Stomach (tissue), 9 donors: ENCODE results near the gene DKKL1. TPM values are rescaled to one million over a fixed set of nuclear protein-coding genes. Genes with fewer than 3 reads are reported as not detected.

Source experiments
- DNase-seq, 2 donors: peaks; one replicate each; pipeline versions ENCODE4 v3.0.0 to v3.0.0-alpha.2; 2013 to 2019
- H3K27ac ChIP-seq, 5 donors: fragments of 200-600 bp in 4 of 5; sonication (generic) in 4 of 5; one replicate each; pipeline ENCODE4 v1.5.1; 2013 to 2019; ENCODE audit warnings: mild to moderate bottlenecking in 1 of 5, moderate library complexity in 1 of 5
- H3K27me3 ChIP-seq, 3 donors: fragments of 200-600 bp; sonication (generic); one replicate each; pipeline ENCODE4 v1.5.1; 2017 to 2019; ENCODE audit warnings: mixed run types in 1 of 3
- H3K36me3 ChIP-seq, 4 donors: fragments of 200-600 bp; sonication (generic); 1 replicate in 3 of 4; 2 replicates in 1 of 4; pipeline ENCODE4 v1.5.1; 2016 to 2019
- H3K4me1 ChIP-seq, 4 donors: fragments of 200-600 bp; sonication (generic); one replicate each; pipeline ENCODE4 v1.5.1; 2016 to 2019
- H3K4me3 ChIP-seq, 4 donors: fragments of 200-600 bp; sonication (generic) in 3 of 4; one replicate each; pipeline ENCODE4 v1.5.1; 2016 to 2019; ENCODE audit warnings: mild to moderate bottlenecking in 1 of 4
- H3K9me3 ChIP-seq, 4 donors: fragments of 200-600 bp; sonication (generic); one replicate each; pipeline ENCODE4 v1.5.1; 2016 to 2019
- EP300 ChIP-seq: sonication (generic); formaldehyde crosslinking; IDR thresholded peaks from one replicate; pipeline ENCODE4 v1.6.1; 2017; ENCODE audit warnings: antibody characterized with exemption
- POLR2A ChIP-seq, 4 donors: fragments of 450-650 bp; IDR thresholded peaks; one replicate each; pipeline ENCODE4 v1.6.1; 2016; ENCODE audit warnings: antibody characterized with exemption in 4 of 4, control low read depth in 2 of 4, mild to moderate bottlenecking in 1 of 4, moderate library complexity in 1 of 4
- POLR2AphosphoS5 ChIP-seq, 3 donors: sonication (generic); formaldehyde crosslinking; IDR thresholded peaks; one replicate each; pipeline ENCODE4 v1.6.1; 2016; ENCODE audit warnings: antibody characterized with exemption in 3 of 3
- WGBS, 5 donors: extraction: QIAGEN DNeasy Blood & Tissue Kit in 3 of 5; methylation state at CpG; one replicate each; pipeline versions ENCODE4 v1.1.5 to v1.1.7; 2013 to 2018; 5-methylcytosine and 5-hydroxymethylcytosine counted together
- intact Hi-C: fragments of 100-400 bp; cut with DNase I; formaldehyde crosslinking; loops from one replicate; pipeline ENCODE4 v1.15.1; 2023; ENCODE audit warnings: low total_unique reads
- polyA plus RNA-seq, 3 donors: library from polyadenylated mRNA; stranded (reverse); fragments of 200-250 nt; gene quantifications; one replicate each; pipeline ENCODE4 v1.2.3, GENCODE V29; 2013
- total RNA-seq, 5 donors: library from RNA; depleted of rRNA; stranded (reverse); fragments of >200 nt; gene quantifications; one replicate each; pipeline versions ENCODE4 v1.1.0 to v1.2.3, GENCODE V29; 2014 to 2016
- TF ChIP-seq, protein P1 (sequence below), 7 experiments: fragments of 450-650 bp in 4 of 7; fragments of 200-600 bp in 3 of 7; sonication (generic) in 3 of 7; IDR thresholded peaks; one replicate each; pipeline ENCODE4 v1.5.1; 2016 to 2019; ENCODE audit warnings: antibody characterized with exemption in 7 of 7, control low read depth in 2 of 7, mild to moderate bottlenecking in 1 of 7
- donor health status: healthy with polysubstance abuse.
- donor health status: Bipolar disorder and iron deficiency.
- donor health status: healthy.

Gene DKKL1
- total and polyA plus RNA-seq, 8 donors: 0.35 TPM; not detected in 7

DNA sequence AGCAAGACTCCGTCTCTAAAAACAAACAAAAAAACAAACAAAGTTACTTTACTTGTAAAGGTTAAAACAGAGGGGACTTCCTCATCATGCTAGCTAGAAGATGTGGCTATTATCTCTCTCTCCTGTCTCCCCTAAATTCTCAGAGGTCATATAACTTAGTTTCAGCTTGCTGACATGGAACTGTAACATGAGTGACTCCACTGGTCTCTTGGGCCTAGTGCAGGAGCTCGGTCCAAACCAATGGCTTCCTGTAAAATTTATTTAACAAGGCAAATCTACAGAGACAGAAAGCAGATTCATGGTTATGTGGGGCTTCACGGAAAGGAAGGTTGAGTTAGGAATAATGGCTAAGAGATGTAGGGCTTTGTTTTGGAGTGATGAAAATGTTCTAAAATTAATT is 14.8 kb downstream of the DKKL1 start:
- intact Hi-C loops: no loop called here

GRCh38 chr19:49380391-49380790 is 16.7 kb downstream of the DKKL1 start:
- peaks cover 10 to 19% (median 13%) of the 10 kb centered on the region in 4 donors for H3K9me3 ChIP-seq
- H3K4me3 ChIP-seq: no peak overlapping the region
- TF ChIP-seq POLR2AphosphoS5 (IDR thresholded peaks at IDR 0.05) (no peak), POLR2A (IDR thresholded peaks at IDR 0.05) (no peak), EP300 (no peak)
- TF ChIP-seq, protein P1, sequence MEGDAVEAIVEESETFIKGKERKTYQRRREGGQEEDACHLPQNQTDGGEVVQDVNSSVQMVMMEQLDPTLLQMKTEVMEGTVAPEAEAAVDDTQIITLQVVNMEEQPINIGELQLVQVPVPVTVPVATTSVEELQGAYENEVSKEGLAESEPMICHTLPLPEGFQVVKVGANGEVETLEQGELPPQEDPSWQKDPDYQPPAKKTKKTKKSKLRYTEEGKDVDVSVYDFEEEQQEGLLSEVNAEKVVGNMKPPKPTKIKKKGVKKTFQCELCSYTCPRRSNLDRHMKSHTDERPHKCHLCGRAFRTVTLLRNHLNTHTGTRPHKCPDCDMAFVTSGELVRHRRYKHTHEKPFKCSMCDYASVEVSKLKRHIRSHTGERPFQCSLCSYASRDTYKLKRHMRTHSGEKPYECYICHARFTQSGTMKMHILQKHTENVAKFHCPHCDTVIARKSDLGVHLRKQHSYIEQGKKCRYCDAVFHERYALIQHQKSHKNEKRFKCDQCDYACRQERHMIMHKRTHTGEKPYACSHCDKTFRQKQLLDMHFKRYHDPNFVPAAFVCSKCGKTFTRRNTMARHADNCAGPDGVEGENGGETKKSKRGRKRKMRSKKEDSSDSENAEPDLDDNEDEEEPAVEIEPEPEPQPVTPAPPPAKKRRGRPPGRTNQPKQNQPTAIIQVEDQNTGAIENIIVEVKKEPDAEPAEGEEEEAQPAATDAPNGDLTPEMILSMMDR (IDR thresholded peaks at IDR 0.05): no peak
- no peaks in the 10 kb centered on the region for H3K4me1 ChIP-seq
- no peak for DNase-seq
- no peaks in the 10 kb centered on the region for H3K36me3 ChIP-seq
- WGBS, 5 donors: 87 to 95% (median 90%) methylated on average over 3 of the region's 3 CpGs
- no peak overlapping the region for H3K27ac ChIP-seq
- peaks cover 0 to 11% (median 0%) of the 10 kb centered on the region in 3 donors for H3K27me3 ChIP-seq
- intact Hi-C loops: no loop called here

More for the DNA sequence above, 14.8 kb downstream of the DKKL1 start:
- no peak for TF ChIP-seq EP300
- no peak for TF ChIP-seq POLR2A (IDR thresholded peaks at IDR 0.05)
- TF ChIP-seq, protein P1 (IDR thresholded peaks at IDR 0.05): no peak
- TF ChIP-seq POLR2AphosphoS5 (IDR thresholded peaks at IDR 0.05): no peak
- DNase-seq: no peak
- Histone ChIP-seq H3K36me3 (no peaks in the 10 kb centered on the region), H3K27me3 (peaks cover 0 to 7% (median 0%) of the 10 kb centered on the region in 3 donors), H3K27ac (no peak overlapping the region), H3K4me1 (no peaks in the 10 kb centered on the region), H3K4me3 (no peak overlapping the region), H3K9me3 (peaks cover 10 to 19% (median 13%) of the 10 kb centered on the region in 4 donors)
- WGBS, 5 donors: 68 to 84% (median 75%) methylated on average over 3 of the region's 3 CpGs

GRCh38 chr19:49382639-49383038 is 19.0 kb downstream of the DKKL1 start:
- no peak overlapping the region for H3K4me3 ChIP-seq
- no peaks in the 10 kb centered on the region for H3K4me1 ChIP-seq
- TF ChIP-seq EP300 (no peak), POLR2AphosphoS5 (IDR thresholded peaks at IDR 0.05) (no peak), POLR2A (IDR thresholded peaks at IDR 0.05) (no peak)
- TF ChIP-seq, protein P1 (IDR thresholded peaks at IDR 0.05): no peak
- intact Hi-C loops: no loop called here
- DNase-seq: no peak
- peaks cover 0 to 13% (median 0%) of the 10 kb centered on the region in 3 donors for H3K27me3 ChIP-seq
- 86 to 93% (median 90%) methylated on average over 5 of the region's 5 CpGs for WGBS, 5 donors
- peaks cover 10 to 19% (median 13%) of the 10 kb centered on the region in 4 donors for H3K9me3 ChIP-seq
- H3K36me3 ChIP-seq: no peaks in the 10 kb centered on the region
- H3K27ac ChIP-seq: no peak overlapping the region

GRCh38 chr19:49383599-49383998 is 19.9 kb downstream of the DKKL1 start:
- no peak for TF ChIP-seq EP300
- TF ChIP-seq POLR2AphosphoS5 (IDR thresholded peaks at IDR 0.05): no peak
- TF ChIP-seq POLR2A (IDR thresholded peaks at IDR 0.05): no peak
- TF ChIP-seq, protein P1 (IDR thresholded peaks at IDR 0.05): no peak
- 37 to 84% (median 79%) methylated on average over 1 of the region's 1 CpG for WGBS, 5 donors
- Histone ChIP-seq H3K4me3 (no peak overlapping the region), H3K27me3 (peaks cover 0 to 22% (median 3%) of the 10 kb centered on the region in 3 donors), H3K9me3 (peaks cover 10 to 19% (median 13%) of the 10 kb centered on the region in 4 donors), H3K36me3 (no peaks in the 10 kb centered on the region), H3K4me1 (peaks cover 0 to 6% (median 0%) of the 10 kb centered on the region in 4 donors), H3K27ac (no peak overlapping the region)
- intact Hi-C loops: no loop called here
- no peak for DNase-seq
